ENCODE results near the gene SAAL1. TPM values are rescaled to one million over a fixed set of nuclear protein-coding genes. Genes with fewer than 3 reads are reported as not detected.

Gene SAAL1
- total RNA-seq, 3 donors from 2014 or later (not counting 1 experiment from before 2014, with no cell fraction given) = 27.8 to 32.7 (median 29.5) TPM

GRCh38 chr11:18093959-18094358, 11.9 kb downstream of the SAAL1 start:
- intact Hi-C loops (cut with micrococcal nuclease) = no loop called here
- Mint-ChIP-seq H3K27me3 (ENCODE audit: low read depth in 2 of 2) (no peaks in the 10 kb centered on the region), H3K27ac (no peak overlapping the region), H3K36me3 (peaks cover 12% of the 10 kb centered on the region), H3K9me3 (no peaks in the 10 kb centered on the region), H3K4me3 (no peak overlapping the region), H3K4me1 (no peaks in the 10 kb centered on the region)
- no peak overlapping the region for H3K27ac ChIP-seq (ENCODE audit: low read length)
- DNase-seq = no peak
- H3K4me1 ChIP-seq (ENCODE audit: control insufficient read depth, insufficient read depth, low read length) = no peaks in the 10 kb centered on the region
- H3K9me3 ChIP-seq (ENCODE audit: control insufficient read depth, insufficient read depth, low read length) = no peaks in the 10 kb centered on the region
- H3K27me3 ChIP-seq (ENCODE audit: control insufficient read depth, insufficient read depth, low read length) = no peaks in the 10 kb centered on the region
- ATAC-seq = no peak
- no peak for TF ChIP-seq CTCF (IDR thresholded peaks at IDR 0.05)
- H3K36me3 ChIP-seq (ENCODE audit: control insufficient read depth, insufficient read depth, low read length) = peaks cover 48% of the 10 kb centered on the region
- no peak overlapping the region for H3K4me3 ChIP-seq (ENCODE audit: low read length)

- TF ChIP-seq CTCF (IDR thresholded peaks at IDR 0.05) = no peak
- DNase-seq (no peak), ATAC-seq (no peak)
- H3K36me3 ChIP-seq (ENCODE audit: control insufficient read depth, insufficient read depth, low read length) = peaks cover 66% of the 10 kb centered on the region
- Mint-ChIP-seq H3K4me1 (no peaks in the 10 kb centered on the region), H3K36me3 (peaks cover 31% of the 10 kb centered on the region), H3K27me3 (ENCODE audit: low read depth in 2 of 2) (no peaks in the 10 kb centered on the region), H3K27ac (no peak overlapping the region), H3K9me3 (no peaks in the 10 kb centered on the region), H3K4me3 (no peak overlapping the region)
- no peaks in the 10 kb centered on the region for H3K9me3 ChIP-seq (ENCODE audit: control insufficient read depth, insufficient read depth, low read length)
- H3K4me3 ChIP-seq (ENCODE audit: low read length) = no peak overlapping the region
- no peak overlapping the region for H3K27ac ChIP-seq (ENCODE audit: low read length)
- H3K4me1 ChIP-seq (ENCODE audit: control insufficient read depth, insufficient read depth, low read length) = no peaks in the 10 kb centered on the region
- WGBS (ENCODE audit: insufficient coverage) = 98% methylated on average over 2 of the region's 2 CpGs
- H3K27me3 ChIP-seq (ENCODE audit: control insufficient read depth, insufficient read depth, low read length) = no peaks in the 10 kb centered on the region
- intact Hi-C loops (cut with micrococcal nuclease) = no loop called here
These were observed 14.2 kb downstream of the SAAL1 start for GRCh38 chr11:18091731-18092130.

- DNase-seq (no peak), ATAC-seq (no peak)
- intact Hi-C loops (cut with micrococcal nuclease) = no loop called here
- no peaks in the 10 kb centered on the region for H3K4me1 Mint-ChIP-seq
- no peaks in the 10 kb centered on the region for H3K27me3 ChIP-seq (ENCODE audit: control insufficient read depth, insufficient read depth, low read length)
- peaks cover 32% of the 10 kb centered on the region for H3K36me3 Mint-ChIP-seq
- no peaks in the 10 kb centered on the region for H3K27me3 Mint-ChIP-seq (ENCODE audit: low read depth in 2 of 2)
- no peaks in the 10 kb centered on the region for H3K4me1 ChIP-seq (ENCODE audit: control insufficient read depth, insufficient read depth, low read length)
- H3K36me3 ChIP-seq (ENCODE audit: control insufficient read depth, insufficient read depth, low read length) = peaks cover 59% of the 10 kb centered on the region
- H3K27ac Mint-ChIP-seq = no peak overlapping the region
- 96% methylated on average over 1 of the region's 3 CpGs for WGBS (ENCODE audit: insufficient coverage)
- H3K4me3 Mint-ChIP-seq = no peak overlapping the region
- H3K9me3 Mint-ChIP-seq = no peaks in the 10 kb centered on the region
- TF ChIP-seq CTCF (IDR thresholded peaks at IDR 0.05) = no peak
- H3K9me3 ChIP-seq (ENCODE audit: control insufficient read depth, insufficient read depth, low read length) = no peaks in the 10 kb centered on the region
- no peak overlapping the region for H3K4me3 ChIP-seq (ENCODE audit: low read length)
- H3K27ac ChIP-seq (ENCODE audit: low read length) = no peak overlapping the region
These were observed 16.9 kb downstream of the SAAL1 start for GRCh38 chr11:18088966-18089365.

GRCh38 chr11:18088366-18088765, 17.5 kb downstream of the SAAL1 start:
- H3K4me3 ChIP-seq (ENCODE audit: low read length) = no peak overlapping the region
- no peaks in the 10 kb centered on the region for H3K27me3 Mint-ChIP-seq (ENCODE audit: low read depth in 2 of 2)
- H3K27ac Mint-ChIP-seq = no peak overlapping the region
- peaks cover 56% of the 10 kb centered on the region for H3K36me3 ChIP-seq (ENCODE audit: control insufficient read depth, insufficient read depth, low read length)
- no peaks in the 10 kb centered on the region for H3K4me1 Mint-ChIP-seq
- H3K9me3 ChIP-seq (ENCODE audit: control insufficient read depth, insufficient read depth, low read length) = no peaks in the 10 kb centered on the region
- no peak overlapping the region for H3K4me3 Mint-ChIP-seq
- intact Hi-C loops (cut with micrococcal nuclease) = no loop called here
- no peaks in the 10 kb centered on the region for H3K9me3 Mint-ChIP-seq
- 100% methylated on average over 2 of the region's 2 CpGs for WGBS (ENCODE audit: insufficient coverage)
- no peak for TF ChIP-seq CTCF (IDR thresholded peaks at IDR 0.05)
- H3K27ac ChIP-seq (ENCODE audit: low read length) = no peak overlapping the region
- H3K4me1 ChIP-seq (ENCODE audit: control insufficient read depth, insufficient read depth, low read length) = no peaks in the 10 kb centered on the region
- DNase-seq = no peak
- H3K36me3 Mint-ChIP-seq = peaks cover 27% of the 10 kb centered on the region
- no peaks in the 10 kb centered on the region for H3K27me3 ChIP-seq (ENCODE audit: control insufficient read depth, insufficient read depth, low read length)
- no peak for ATAC-seq

All from natural killer cell (primary cell).